ENCODE measurements around the gene CDT1. TPM values are rescaled to one million over a fixed set of nuclear protein-coding genes. Genes with fewer than 3 reads are reported as not detected.
"Not testable (repeated sequence)": the region's sequence is repeated elsewhere in the genome, so short reads cannot be mapped to it uniquely, and the experiment has no call there.

The CDT1 gene
- total and polyA plus RNA-seq, 7 experiments from 2014 or later = 0.09 to 79.2 (median 0.67) TPM; not detected in 1

GRCh38 chr16:88771781-88772180 is 31.8 kb upstream of the CDT1 start:
- peaks cover 10 to 36% (median 22%) of the 10 kb centered on the region in 7 donors for H3K4me1 Mint-ChIP-seq
- DNase-seq; H3K27me3 ChIP-seq (ENCODE audit: control insufficient read depth in 2 of 2, insufficient read depth in 2 of 2, low read length in 2 of 2); H3K27ac Mint-ChIP-seq; H3K36me3 ChIP-seq (ENCODE audit: control insufficient read depth in 2 of 3, insufficient read depth in 3 of 3, low read length in 3 of 3); H3K4me3 ChIP-seq (ENCODE audit: low read length); H3K27ac ChIP-seq (ENCODE audit: low read depth, low read length); H3K9me3 ChIP-seq (ENCODE audit: control insufficient read depth in 2 of 3, low read length in 3 of 3); H3K36me3 Mint-ChIP-seq; H3K4me3 Mint-ChIP-seq; intact Hi-C loops (cut with micrococcal nuclease); ATAC-seq; H3K27me3 Mint-ChIP-seq; H3K9me3 Mint-ChIP-seq: not testable (repeated sequence)
- peaks cover 15 to 22% of the 10 kb centered on the region in 2 donors for H3K4me1 ChIP-seq (ENCODE audit: control insufficient read depth in 2 of 2, insufficient read depth in 2 of 2, low read length in 2 of 2)
- ChIA-PET CTCF (interaction anchor here (0.5 kb wide), 1 partner anchor 12 kb away, joined by 3 read pairs; no protein-coding TSS in a partner anchor), POLR2A (interaction anchor here (2.9 kb wide), 1 partner anchor 9 kb away, joined by 13 read pairs; no protein-coding TSS in a partner anchor)

GRCh38 chr16:88772871-88773811 is 30.4 kb upstream of the CDT1 start:
- no peaks in the 10 kb centered on the region for H3K9me3 ChIP-seq (ENCODE audit: control insufficient read depth in 2 of 3, low read length in 3 of 3)
- peak overlapping the region in 1 of 9 donors; percentile 21 for H3K27ac Mint-ChIP-seq
- no peak overlapping the region for H3K27ac ChIP-seq (ENCODE audit: low read depth, low read length)
- ATAC-seq (no peak), DNase-seq (no peak)
- POLR2A ChIA-PET = interaction anchor here (2.9 kb wide), 1 partner anchor 8 kb away, joined by 13 read pairs; no protein-coding TSS in a partner anchor
- intact Hi-C loops (cut with micrococcal nuclease) = no loop called here
- H3K27me3 ChIP-seq (ENCODE audit: control insufficient read depth in 2 of 2, insufficient read depth in 2 of 2, low read length in 2 of 2) = no peaks in the 10 kb centered on the region
- no peak overlapping the region for H3K4me3 Mint-ChIP-seq
- CTCF ChIA-PET = interaction anchor here (0.6 kb wide), 1 partner anchor 1115 kb away, joined by 3 read pairs; no protein-coding TSS in a partner anchor
- no peaks in the 10 kb centered on the region for H3K9me3 Mint-ChIP-seq
- H3K36me3 ChIP-seq (ENCODE audit: control insufficient read depth in 2 of 3, insufficient read depth in 3 of 3, low read length in 3 of 3) = no peaks in the 10 kb centered on the region
- peaks cover 15% of the 10 kb centered on the region in 2 donors for H3K4me1 ChIP-seq (ENCODE audit: control insufficient read depth in 2 of 2, insufficient read depth in 2 of 2, low read length in 2 of 2)
- no peaks in the 10 kb centered on the region for H3K36me3 Mint-ChIP-seq
- no peak overlapping the region for H3K4me3 ChIP-seq (ENCODE audit: low read length)
- peaks cover 5 to 32% (median 17%) of the 10 kb centered on the region in 7 donors for H3K4me1 Mint-ChIP-seq
- H3K27me3 Mint-ChIP-seq = no peaks in the 10 kb centered on the region

- no peak overlapping the region for H3K4me3 Mint-ChIP-seq
- no peaks in the 10 kb centered on the region for H3K36me3 ChIP-seq (ENCODE audit: control insufficient read depth in 2 of 3, insufficient read depth in 3 of 3, low read length in 3 of 3)
- H3K27ac ChIP-seq (ENCODE audit: low read depth, low read length) = no peak overlapping the region
- H3K27ac Mint-ChIP-seq = peak overlapping the region in 1 of 9 donors; percentile 55
- ATAC-seq (peak; percentile 63), DNase-seq (no peak)
- H3K4me1 Mint-ChIP-seq = peaks cover 5 to 35% (median 18%) of the 10 kb centered on the region in 7 donors
- H3K4me3 ChIP-seq (ENCODE audit: low read length) = no peak overlapping the region
- H3K4me1 ChIP-seq (ENCODE audit: control insufficient read depth in 2 of 2, insufficient read depth in 2 of 2, low read length in 2 of 2) = peaks cover 15% of the 10 kb centered on the region in 2 donors
- ChIA-PET CTCF (interaction anchor here (0.6 to 0.9 kb wide), 2 partner anchors 12 to 1114 kb away, joined by 3 read pairs; no protein-coding TSS in a partner anchor), POLR2A (no interaction called here)
- H3K36me3 Mint-ChIP-seq = no peaks in the 10 kb centered on the region
- no peaks in the 10 kb centered on the region for H3K9me3 Mint-ChIP-seq
- no peaks in the 10 kb centered on the region for H3K27me3 Mint-ChIP-seq
- intact Hi-C loops (cut with micrococcal nuclease) = no loop called here
- H3K9me3 ChIP-seq (ENCODE audit: control insufficient read depth in 2 of 3, low read length in 3 of 3) = no peaks in the 10 kb centered on the region
- H3K27me3 ChIP-seq (ENCODE audit: control insufficient read depth in 2 of 2, insufficient read depth in 2 of 2, low read length in 2 of 2) = no peaks in the 10 kb centered on the region
Observed at GRCh38 chr16:88773812-88774291, 29.7 kb upstream of the CDT1 start.

- H3K4me3 Mint-ChIP-seq = no peak overlapping the region
- Histone ChIP-seq H3K9me3 (ENCODE audit: control insufficient read depth in 2 of 3, low read length in 3 of 3) (no peaks in the 10 kb centered on the region), H3K27ac (ENCODE audit: low read depth, low read length) (no peak overlapping the region), H3K27me3 (ENCODE audit: control insufficient read depth in 2 of 2, insufficient read depth in 2 of 2, low read length in 2 of 2) (no peaks in the 10 kb centered on the region), H3K4me1 (ENCODE audit: control insufficient read depth in 2 of 2, insufficient read depth in 2 of 2, low read length in 2 of 2) (peaks cover 18% of the 10 kb centered on the region in 2 donors), H3K36me3 (ENCODE audit: control insufficient read depth in 2 of 3, insufficient read depth in 3 of 3, low read length in 3 of 3) (no peaks in the 10 kb centered on the region), H3K4me3 (ENCODE audit: low read length) (no peak overlapping the region)
- no peak for DNase-seq
- H3K27me3 Mint-ChIP-seq = no peaks in the 10 kb centered on the region
- CTCF ChIA-PET = interaction anchor here (0.9 kb wide), 1 partner anchor 11 kb away, joined by 3 read pairs; no protein-coding TSS in a partner anchor
- H3K27ac Mint-ChIP-seq = peak overlapping the region in 1 of 9 donors; percentile 37
- peaks cover 0 to 32% (median 16%) of the 10 kb centered on the region in 7 donors for H3K4me1 Mint-ChIP-seq
- POLR2A ChIA-PET = no interaction called here
- intact Hi-C loops (cut with micrococcal nuclease) = no loop called here
- no peaks in the 10 kb centered on the region for H3K36me3 Mint-ChIP-seq
- no peak for ATAC-seq
- no peaks in the 10 kb centered on the region for H3K9me3 Mint-ChIP-seq
Observed at GRCh38 chr16:88774544-88775393, 28.8 kb upstream of the CDT1 start.

- Mint-ChIP-seq H3K27ac (peak overlapping the region in 1 of 9 donors; percentile 50), H3K4me1 (peaks cover 4 to 33% (median 23%) of the 10 kb centered on the region in 7 donors), H3K27me3 (no peaks in the 10 kb centered on the region), H3K4me3 (no peak overlapping the region), H3K9me3 (no peaks in the 10 kb centered on the region), H3K36me3 (no peaks in the 10 kb centered on the region)
- no peaks in the 10 kb centered on the region for H3K27me3 ChIP-seq (ENCODE audit: control insufficient read depth in 2 of 2, insufficient read depth in 2 of 2, low read length in 2 of 2)
- ATAC-seq (no peak), DNase-seq (no peak)
- no peaks in the 10 kb centered on the region for H3K36me3 ChIP-seq (ENCODE audit: control insufficient read depth in 2 of 3, insufficient read depth in 3 of 3, low read length in 3 of 3)
- no peaks in the 10 kb centered on the region for H3K9me3 ChIP-seq (ENCODE audit: control insufficient read depth in 2 of 3, low read length in 3 of 3)
- H3K27ac ChIP-seq (ENCODE audit: low read depth, low read length) = no peak overlapping the region
- intact Hi-C loops (cut with micrococcal nuclease) = no loop called here
- peaks cover 18 to 25% of the 10 kb centered on the region in 2 donors for H3K4me1 ChIP-seq (ENCODE audit: control insufficient read depth in 2 of 2, insufficient read depth in 2 of 2, low read length in 2 of 2)
- no peak overlapping the region for H3K4me3 ChIP-seq (ENCODE audit: low read length)
- POLR2A ChIA-PET = no interaction called here
- CTCF ChIA-PET = no interaction called here
Observed at GRCh38 chr16:88775825-88776224, 27.8 kb upstream of the CDT1 start.

GRCh38 chr16:88777471-88778270 is 25.9 kb upstream of the CDT1 start:
- Histone ChIP-seq H3K4me1 (ENCODE audit: control insufficient read depth in 2 of 2, insufficient read depth in 2 of 2, low read length in 2 of 2) (peaks cover 33 to 41% of the 10 kb centered on the region in 2 donors), H3K27ac (ENCODE audit: low read depth, low read length) (no peak overlapping the region), H3K36me3 (ENCODE audit: control insufficient read depth in 2 of 3, insufficient read depth in 3 of 3, low read length in 3 of 3) (no peaks in the 10 kb centered on the region), H3K9me3 (ENCODE audit: control insufficient read depth in 2 of 3, low read length in 3 of 3) (no peaks in the 10 kb centered on the region), H3K27me3 (ENCODE audit: control insufficient read depth in 2 of 2, insufficient read depth in 2 of 2, low read length in 2 of 2) (no peaks in the 10 kb centered on the region), H3K4me3 (ENCODE audit: low read length) (no peak overlapping the region)
- Mint-ChIP-seq H3K36me3 (no peaks in the 10 kb centered on the region), H3K4me3 (no peak overlapping the region), H3K9me3 (no peaks in the 10 kb centered on the region), H3K4me1 (peaks cover 21 to 46% (median 37%) of the 10 kb centered on the region in 7 donors), H3K27me3 (no peaks in the 10 kb centered on the region), H3K27ac (peak overlapping the region in 3 of 9 donors; percentile 28 to 42 (median 33))
- DNase-seq = no peak
- ATAC-seq = no peak
- ChIA-PET POLR2A (no interaction called here), CTCF (interaction anchor here (0.9 kb wide), 1 partner anchor 40 kb away, joined by 3 read pairs; no protein-coding TSS in a partner anchor)
- intact Hi-C loops (cut with micrococcal nuclease) = no loop called here
